A549 (cell line): ENCODE data around the gene SERPINB4. TPM values are rescaled to one million over a fixed set of nuclear protein-coding genes. Genes with fewer than 3 reads are reported as not detected.

Experiments used
- ATAC-seq, 2 experiments: fragments of 200-7000 bp in 1 of 2; fragments of >200 bp in 1 of 2; cut with Nextera tagmentation in 1 of 2; cut with Tn5 transposase in 1 of 2; 3 replicates each; pipeline versions ENCODE4 v1.8.0 to v1.9.1; 2018 to 2020; ENCODE audit warnings: mild to moderate bottlenecking in 1 of 2, moderate library complexity in 1 of 2
- CTCF ChIA-PET: fragments of 300-600 bp; sonication (Branson Sonifier 250); formaldehyde crosslinking; extraction: SDS; loops from one replicate; lab custom pipeline; 2021; ENCODE audit warnings: antibody characterized with exemption, inconsistent platforms; lab: Yijun Ruan, JAX
- POLR2A ChIA-PET: fragments of 350-600 bp; formaldehyde crosslinking; extraction: SDS; loops from one replicate; lab custom pipeline; 2021; ENCODE audit warnings: antibody characterized with exemption, inconsistent platforms; lab: Yijun Ruan, JAX
- DNase-seq, 2 experiments: peaks; one replicate each; pipeline versions ENCODE4 v3.0.0 to v3.0.0-alpha.2; 2011 to 2016; ENCODE audit warnings: low read depth in 1 of 2, low spot score in 1 of 2
- FAIRE-seq: peaks from 2 replicates; lab custom pipeline; 2011; peaks lifted over from hg19 to GRCh38; lab: Jason Lieb, UNC
- H3K27ac ChIP-seq, 2 experiments: fragments of >200 bp; sonication (Bioruptor Twin); formaldehyde crosslinking; 3 replicates each; pipeline ENCODE4 v1.5.1; 2016 to 2017
- H3K4me1 ChIP-seq: fragments of >200 bp; sonication (Bioruptor Twin); formaldehyde crosslinking; 3 replicates; pipeline ENCODE4 v1.6.1; 2016
- H3K4me2 ChIP-seq: fragments of >200 bp; sonication (Bioruptor Twin); formaldehyde crosslinking; 3 replicates; pipeline ENCODE4 v1.6.1; 2016
- H3K4me3 ChIP-seq: fragments of >200 bp; sonication (Bioruptor Twin); formaldehyde crosslinking; 3 replicates; pipeline ENCODE4 v1.5.1; 2016
- H3K9me3 ChIP-seq: fragments of >200 bp; sonication (Bioruptor Twin); formaldehyde crosslinking; 3 replicates; pipeline ENCODE4 v1.6.1; 2016
- EHF ChIP-seq: fragments of 250-450 bp; sonication (Bioruptor Pico); IDR thresholded peaks from 2 replicates; pipeline ENCODE4 v1.5.0; 2020; ENCODE audit warnings: mild to moderate bottlenecking
- POLR2A ChIP-seq: IDR thresholded peaks from 2 replicates; pipeline ENCODE4 v1.6.1; 2012; ENCODE audit warnings: mild to moderate bottlenecking, low read length
- WGBS: methylation state at CpG from one replicate; pipeline ENCODE4 v1.1.6; 2017; ENCODE audit errors: missing lambda C conversion rate; 5-methylcytosine and 5-hydroxymethylcytosine counted together
- polyA plus RNA-seq, 4 experiments: library from polyadenylated mRNA; depleted of rRNA in 3 of 4; stranded (reverse); fragments of >200 nt; fragmentation: RNase III in 1 of 4; extraction: RNeasy Plus Mini Kit Qiagen cat#74134 plus additional on column Dnase treatment in 1 of 4; gene quantifications; 2 replicates in 3 of 4; 3 replicates in 1 of 4; pipeline ENCODE4 v1.2.3, GENCODE V29; 2011 to 2017
- TF ChIP-seq, protein P1 (sequence below): fragments of >200 bp; sonication (Bioruptor Twin); formaldehyde crosslinking; IDR thresholded peaks from 3 replicates; pipeline ENCODE4 v1.6.1; 2016
- TF ChIP-seq, protein P2 (sequence below): fragments of >200 bp; sonication (Bioruptor Twin); formaldehyde crosslinking; IDR thresholded peaks from 3 replicates; pipeline ENCODE4 v1.5.1; 2016

Gene SERPINB4
- polyA plus RNA-seq, 2 of the 4 experiments (the other 2 are of a cell fraction) = 0.15 to 0.16 TPM

DNA sequence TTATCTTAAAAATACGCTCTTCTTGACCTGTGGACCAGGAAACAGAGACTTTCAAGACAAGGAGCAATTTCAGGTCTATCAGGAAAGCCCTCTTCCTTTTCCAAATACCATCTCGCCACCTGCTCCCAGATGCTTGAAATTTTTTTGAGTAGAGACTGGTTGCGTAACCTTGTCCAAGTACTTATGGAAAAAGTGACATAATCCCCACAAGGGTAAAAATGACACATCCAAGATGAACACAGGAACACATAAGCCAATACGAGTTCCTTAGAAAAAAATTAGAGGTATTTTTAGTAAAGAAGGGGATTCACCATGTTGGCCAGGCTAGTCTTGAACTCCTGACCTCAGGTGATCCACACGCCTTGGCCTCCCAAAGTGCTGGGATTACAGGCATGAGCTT is 55.1 kb downstream of the SERPINB4 start:
- TF ChIP-seq POLR2A (no peak), EHF (CRISPR knock-in tag) (no peak)
- TF ChIP-seq, protein P1, sequence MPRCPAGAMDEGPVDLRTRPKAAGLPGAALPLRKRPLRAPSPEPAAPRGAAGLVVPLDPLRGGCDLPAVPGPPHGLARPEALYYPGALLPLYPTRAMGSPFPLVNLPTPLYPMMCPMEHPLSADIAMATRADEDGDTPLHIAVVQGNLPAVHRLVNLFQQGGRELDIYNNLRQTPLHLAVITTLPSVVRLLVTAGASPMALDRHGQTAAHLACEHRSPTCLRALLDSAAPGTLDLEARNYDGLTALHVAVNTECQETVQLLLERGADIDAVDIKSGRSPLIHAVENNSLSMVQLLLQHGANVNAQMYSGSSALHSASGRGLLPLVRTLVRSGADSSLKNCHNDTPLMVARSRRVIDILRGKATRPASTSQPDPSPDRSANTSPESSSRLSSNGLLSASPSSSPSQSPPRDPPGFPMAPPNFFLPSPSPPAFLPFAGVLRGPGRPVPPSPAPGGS = no peak
- TF ChIP-seq, protein P2, sequence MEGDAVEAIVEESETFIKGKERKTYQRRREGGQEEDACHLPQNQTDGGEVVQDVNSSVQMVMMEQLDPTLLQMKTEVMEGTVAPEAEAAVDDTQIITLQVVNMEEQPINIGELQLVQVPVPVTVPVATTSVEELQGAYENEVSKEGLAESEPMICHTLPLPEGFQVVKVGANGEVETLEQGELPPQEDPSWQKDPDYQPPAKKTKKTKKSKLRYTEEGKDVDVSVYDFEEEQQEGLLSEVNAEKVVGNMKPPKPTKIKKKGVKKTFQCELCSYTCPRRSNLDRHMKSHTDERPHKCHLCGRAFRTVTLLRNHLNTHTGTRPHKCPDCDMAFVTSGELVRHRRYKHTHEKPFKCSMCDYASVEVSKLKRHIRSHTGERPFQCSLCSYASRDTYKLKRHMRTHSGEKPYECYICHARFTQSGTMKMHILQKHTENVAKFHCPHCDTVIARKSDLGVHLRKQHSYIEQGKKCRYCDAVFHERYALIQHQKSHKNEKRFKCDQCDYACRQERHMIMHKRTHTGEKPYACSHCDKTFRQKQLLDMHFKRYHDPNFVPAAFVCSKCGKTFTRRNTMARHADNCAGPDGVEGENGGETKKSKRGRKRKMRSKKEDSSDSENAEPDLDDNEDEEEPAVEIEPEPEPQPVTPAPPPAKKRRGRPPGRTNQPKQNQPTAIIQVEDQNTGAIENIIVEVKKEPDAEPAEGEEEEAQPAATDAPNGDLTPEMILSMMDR = no peak
- Histone ChIP-seq H3K4me3 (no peak overlapping the region), H3K27ac (no peak overlapping the region), H3K9me3 (no peaks in the 10 kb centered on the region), H3K4me2 (no peak overlapping the region), H3K4me1 (no peaks in the 10 kb centered on the region)
- no peak for DNase-seq
- FAIRE-seq = no peak
- CTCF ChIA-PET = no interaction called here
- POLR2A ChIA-PET = no interaction called here
- ATAC-seq = no peak
- WGBS = 22% methylated on average over 5 of the region's 5 CpGs

Other genes starting within 250 kb of the SERPINB4 start
- 19.8 and 24.2 TPM in 2 replicates for gene VPS4B, start 221.8 kb downstream of the SERPINB4 start, polyA plus RNA-seq (2011; rRNA removed)
- gene VPS4B, start 221.8 kb downstream of the SERPINB4 start, polyA plus RNA-seq (2017; fragmentation: RNase III; extraction: RNeasy Plus Mini Kit Qiagen cat#74134 plus additional on column Dnase treatment) = 20.6 to 21.8 TPM (median 21.8 TPM) in 3 replicates
- 0.11 and 0.12 TPM in 2 replicates for gene SERPINB5, start 167.3 kb downstream of the SERPINB4 start, polyA plus RNA-seq (2011; rRNA removed)
- 0.04 to 0.08 TPM (median 0.08 TPM) in 3 replicates for gene SERPINB5, start 167.3 kb downstream of the SERPINB4 start, polyA plus RNA-seq (2017; fragmentation: RNase III; extraction: RNeasy Plus Mini Kit Qiagen cat#74134 plus additional on column Dnase treatment)
- not detected in 2 replicates for gene SERPINB12, start 101.9 kb downstream of the SERPINB4 start, polyA plus RNA-seq (2011; rRNA removed)
- not detected in 3 replicates for gene SERPINB12, start 101.9 kb downstream of the SERPINB4 start, polyA plus RNA-seq (2017; fragmentation: RNase III; extraction: RNeasy Plus Mini Kit Qiagen cat#74134 plus additional on column Dnase treatment)
- gene SERPINB13, start 56.9 kb downstream of the SERPINB4 start, polyA plus RNA-seq (2011; rRNA removed) = not detected in 2 replicates
- not detected in 3 replicates for gene SERPINB13, start 56.9 kb downstream of the SERPINB4 start, polyA plus RNA-seq (2017; fragmentation: RNase III; extraction: RNeasy Plus Mini Kit Qiagen cat#74134 plus additional on column Dnase treatment)
- 0.19 and 0.25 TPM in 2 replicates for gene SERPINB3, start 17.6 kb upstream of the SERPINB4 start, polyA plus RNA-seq (2011; rRNA removed)
- gene SERPINB3, start 17.6 kb upstream of the SERPINB4 start, polyA plus RNA-seq (2017; fragmentation: RNase III; extraction: RNeasy Plus Mini Kit Qiagen cat#74134 plus additional on column Dnase treatment) = not detected in 3 replicates
- gene SERPINB11, start 58.7 kb upstream of the SERPINB4 start, polyA plus RNA-seq (2011; rRNA removed) = 0.22 and 0.37 TPM in 2 replicates
- gene SERPINB11, start 58.7 kb upstream of the SERPINB4 start, polyA plus RNA-seq (2017; fragmentation: RNase III; extraction: RNeasy Plus Mini Kit Qiagen cat#74134 plus additional on column Dnase treatment) = not detected in 3 replicates
- gene SERPINB7, start 131.2 kb upstream of the SERPINB4 start, polyA plus RNA-seq (2011; rRNA removed) = 2.9 and 3.6 TPM in 2 replicates
- 0.84 to 1.1 TPM (median 0.88 TPM) in 3 replicates for gene SERPINB7, start 131.2 kb upstream of the SERPINB4 start, polyA plus RNA-seq (2017; fragmentation: RNase III; extraction: RNeasy Plus Mini Kit Qiagen cat#74134 plus additional on column Dnase treatment)
- gene SERPINB2, start 243.4 kb upstream of the SERPINB4 start, polyA plus RNA-seq (2011; rRNA removed) = 0.12 TPM in 1 of 2 replicates, not detected in the other
- gene SERPINB2, start 243.4 kb upstream of the SERPINB4 start, polyA plus RNA-seq (2017; fragmentation: RNase III; extraction: RNeasy Plus Mini Kit Qiagen cat#74134 plus additional on column Dnase treatment) = not detected in 3 replicates